Lower leg skin (tissue), 3 donors: ENCODE results near the gene GABARAPL1.

Source experiments
- CTCF ChIP-seq, 3 donors: fragments of 450-650 bp; IDR thresholded peaks; one replicate each; pipeline ENCODE4 v1.5.1; 2016; ENCODE audit warnings: antibody characterized with exemption in 3 of 3, mild to moderate bottlenecking in 3 of 3, moderate library complexity in 2 of 3
- POLR2A ChIP-seq, 2 donors: fragments of 450-650 bp; IDR thresholded peaks; one replicate each; pipeline ENCODE4 v1.6.1; 2016 to 2017; ENCODE audit warnings: antibody characterized with exemption in 2 of 2, mild to moderate bottlenecking in 1 of 2, moderate library complexity in 1 of 2

GRCh38 chr12:10178821-10179220 is 33.9 kb upstream of the GABARAPL1 start, which contains the start of gene TMEM52B:
- TF ChIP-seq CTCF (IDR thresholded peaks at IDR 0.05) = no peak
- TF ChIP-seq POLR2A (IDR thresholded peaks at IDR 0.05) = no peak
